LNCaP clone FGC (cell line): ENCODE data around the gene NEDD4L.
"Not testable (repeated sequence)": the region's sequence is repeated elsewhere in the genome, so short reads cannot be mapped to it uniquely, and the experiment has no call there.

Experiments used
- DNase-seq: peaks from one replicate; pipeline ENCODE4 v3.0.0-alpha.2; 2011; ENCODE audit warnings: low read depth
- H3K4me3 ChIP-seq: 2 replicates; pipeline ENCODE4 v1.5.1; 2011; ENCODE audit warnings: mild to moderate bottlenecking, low read depth, low read length, control low read depth
- CTCF ChIP-seq: IDR thresholded peaks from 2 replicates; pipeline ENCODE4 v1.5.1; 2012; ENCODE audit warnings: mild to moderate bottlenecking; ENCODE audit not compliant: control insufficient read depth, insufficient read depth; ENCODE audit errors: extremely low read depth

The NEDD4L gene

GRCh38 chr18:58168221-58168620 lies 124.2 kb downstream of the NEDD4L start:
- no peak overlapping the region for H3K4me3 ChIP-seq
- DNase-seq, result no peak
- TF ChIP-seq CTCF, result no peak

- TF ChIP-seq CTCF, result no peak
- no peak for DNase-seq
- no peak overlapping the region for H3K4me3 ChIP-seq
Observed at GRCh38 chr18:58168993-58169392, 125.0 kb downstream of the NEDD4L start.

GRCh38 chr18:58169472-58169871 lies 125.4 kb downstream of the NEDD4L start:
- no peak for TF ChIP-seq CTCF
- H3K4me3 ChIP-seq, result no peak overlapping the region
- no peak for DNase-seq

- DNase-seq, H3K4me3 ChIP-seq: not testable (repeated sequence)
Observed at GRCh38 chr18:58170036-58170435, 126.0 kb downstream of the NEDD4L start.

GRCh38 chr18:58172031-58172430 lies 128.0 kb downstream of the NEDD4L start:
- no peak overlapping the region for H3K4me3 ChIP-seq
- TF ChIP-seq CTCF, result no peak
- DNase-seq, result no peak

GRCh38 chr18:58174285-58174684 lies 130.3 kb downstream of the NEDD4L start:
- H3K4me3 ChIP-seq, result no peak overlapping the region
- no peak for DNase-seq
- no peak for TF ChIP-seq CTCF

GRCh38 chr18:58175122-58175785 lies 131.2 kb downstream of the NEDD4L start:
- DNase-seq, result no peak
- no peak overlapping the region for H3K4me3 ChIP-seq
- TF ChIP-seq CTCF, result 0 out of 2 replicates have a peak, but pooled peaks have one; percentile 4
